GM21360 (cell line): ENCODE measurements around the gene C1orf21.

Experiments
- ATAC-seq: cut with Tn5 transposase; IDR thresholded peaks from one replicate; pipeline ENCODE4 v1.9.1; 2021; ENCODE audit warnings: mild to moderate bottlenecking, moderate library complexity; ENCODE audit not compliant: unreplicated experiment

C1orf21 gene

GRCh38 chr1:184552446-184552845 lies 165.6 kb downstream of the C1orf21 start:
- ATAC-seq = no peak

DNA sequence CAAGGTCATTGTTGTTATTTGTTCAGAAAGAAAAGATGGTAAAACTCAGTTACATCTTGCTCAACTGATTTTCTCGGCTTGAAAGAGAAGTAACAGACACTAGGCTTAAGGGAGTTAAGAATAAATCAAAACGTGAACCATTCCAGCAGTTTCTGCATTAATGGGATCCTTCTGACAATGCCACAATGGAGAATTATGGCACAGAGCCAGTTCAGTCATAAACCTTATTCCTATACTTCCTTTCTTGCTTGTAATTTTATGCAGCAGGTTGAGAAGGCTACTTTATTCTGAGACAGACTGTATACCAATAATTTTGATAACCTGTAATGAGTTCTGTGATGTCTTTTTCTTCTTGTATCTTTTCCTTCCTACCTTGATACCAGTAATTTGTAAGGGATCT lies 167.0 kb downstream of the C1orf21 start:
- no peak for ATAC-seq

GRCh38 chr1:184555665-184556641 lies 169.1 kb downstream of the C1orf21 start:
- no peak for ATAC-seq

DNA sequence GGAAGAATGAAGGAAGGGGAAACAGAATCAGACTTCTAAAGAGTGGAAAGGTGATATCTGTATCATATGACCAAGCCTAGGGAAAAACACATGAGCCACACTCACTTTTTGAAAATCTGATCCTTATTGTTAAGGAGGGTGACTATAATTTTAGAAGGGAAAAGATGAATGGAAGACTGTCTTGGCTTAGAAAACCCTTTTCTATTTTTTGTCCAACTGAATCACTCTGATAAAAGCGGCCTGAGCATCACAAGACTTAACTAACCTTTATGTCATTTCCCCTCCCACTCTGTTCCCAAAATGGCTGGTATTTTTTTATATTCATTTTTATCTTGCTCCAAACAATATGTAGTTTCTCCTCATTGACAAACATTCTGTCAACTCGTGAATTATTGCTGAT lies 169.8 kb downstream of the C1orf21 start:
- ATAC-seq = no peak

- ATAC-seq = no peak
Observed at GRCh38 chr1:184557423-184558347, 170.9 kb downstream of the C1orf21 start.

- no peak for ATAC-seq
Observed at GRCh38 chr1:184558691-184559090, 171.9 kb downstream of the C1orf21 start.

DNA sequence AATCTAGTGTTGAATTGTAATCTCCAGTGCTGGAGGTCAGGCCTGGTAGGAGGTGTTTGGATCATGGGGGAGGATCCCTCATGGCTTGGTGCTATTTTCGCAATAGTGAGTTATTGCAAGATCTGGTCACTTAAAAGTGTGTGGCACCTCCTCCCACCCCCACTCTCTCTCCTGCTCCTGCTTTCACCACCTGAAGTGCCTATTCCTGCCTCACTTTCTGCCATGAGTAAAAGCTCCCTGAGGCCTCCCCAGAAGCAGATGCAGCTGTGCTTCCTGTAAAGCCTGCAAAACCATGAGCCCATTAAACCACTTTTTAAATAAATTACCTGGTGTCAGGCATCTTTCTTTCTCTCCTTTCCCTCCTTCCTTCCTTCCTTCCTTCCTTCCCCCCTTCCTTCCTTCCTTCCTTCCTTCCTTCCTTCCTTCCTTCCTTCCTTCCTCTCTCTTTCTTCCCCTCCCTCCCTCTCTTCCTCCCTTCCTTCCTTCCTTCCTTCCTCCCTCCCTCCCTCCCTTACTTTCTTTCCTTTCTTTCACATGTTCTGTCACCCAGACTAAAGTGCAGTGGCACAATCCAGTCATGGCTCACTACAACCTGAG lies 172.4 kb downstream of the C1orf21 start:
- no peak for ATAC-seq

GRCh38 chr1:184562806-184563205 lies 176.0 kb downstream of the C1orf21 start:
- ATAC-seq = no peak

DNA sequence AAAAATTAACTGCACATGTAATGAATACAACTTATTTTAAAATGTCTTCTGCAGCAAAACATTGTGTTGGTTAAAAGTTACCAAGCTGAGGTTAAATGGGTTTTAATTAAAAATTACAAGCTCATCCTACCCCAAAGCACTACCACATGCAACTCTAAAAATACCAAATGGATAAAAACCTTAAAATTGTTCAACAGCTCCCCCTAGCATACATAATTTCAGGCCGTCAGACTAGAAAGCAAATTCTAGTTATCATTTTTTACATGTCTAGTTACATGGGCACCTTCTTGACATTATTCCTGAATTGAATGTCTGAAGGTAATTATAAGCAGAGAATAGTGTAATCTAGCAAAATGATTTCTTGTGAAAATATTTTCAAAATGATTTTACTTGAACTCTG lies 176.5 kb downstream of the C1orf21 start:
- ATAC-seq = no peak

- ATAC-seq = no peak
Observed at GRCh38 chr1:184567009-184567408, 180.2 kb downstream of the C1orf21 start.

GRCh38 chr1:184567637-184568036 lies 180.8 kb downstream of the C1orf21 start:
- no peak for ATAC-seq

- no peak for ATAC-seq
Observed at GRCh38 chr1:184568148-184568547, 181.3 kb downstream of the C1orf21 start.

- no peak for ATAC-seq
Observed at GRCh38 chr1:184569106-184569505, 182.3 kb downstream of the C1orf21 start.

DNA sequence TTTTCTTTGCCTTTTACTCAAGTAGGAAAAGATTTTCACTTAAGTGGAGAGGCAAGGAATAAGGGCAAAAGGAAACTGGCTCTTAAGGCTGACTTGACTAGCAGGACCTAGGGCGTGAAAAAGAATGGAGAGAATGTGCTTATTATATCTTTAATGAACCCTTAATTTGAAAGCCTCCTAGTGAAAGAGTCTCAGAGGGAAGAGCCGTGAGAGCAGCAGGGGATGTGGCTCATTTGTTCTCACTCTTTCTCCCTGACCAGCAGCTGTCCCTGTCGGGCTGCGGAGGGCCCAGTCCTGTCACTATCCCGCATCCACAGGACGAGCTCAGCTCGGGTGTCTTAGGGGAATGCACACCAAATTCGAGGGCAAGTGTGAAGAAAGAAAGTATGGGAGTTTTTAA lies 187.8 kb downstream of the C1orf21 start:
- no peak for ATAC-seq

DNA sequence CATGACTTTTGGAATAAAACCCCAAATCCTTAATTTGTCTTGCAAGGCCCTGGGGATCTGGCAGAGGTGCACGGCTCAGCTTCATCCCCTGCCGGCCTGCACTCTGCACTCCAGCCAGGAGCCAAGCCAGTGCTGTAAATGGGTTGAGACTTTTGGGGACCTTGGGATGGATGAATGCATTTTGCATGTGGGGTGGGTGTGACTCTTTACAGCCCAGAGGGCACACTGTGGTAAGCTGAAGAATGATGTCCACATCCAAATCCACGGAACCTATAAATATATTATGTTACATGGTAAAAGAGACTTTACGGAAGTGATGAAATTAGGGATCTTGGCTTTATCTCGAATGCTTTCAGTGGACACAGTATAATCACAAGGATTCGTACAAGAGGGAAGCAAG lies 190.0 kb downstream of the C1orf21 start:
- no peak for ATAC-seq

DNA sequence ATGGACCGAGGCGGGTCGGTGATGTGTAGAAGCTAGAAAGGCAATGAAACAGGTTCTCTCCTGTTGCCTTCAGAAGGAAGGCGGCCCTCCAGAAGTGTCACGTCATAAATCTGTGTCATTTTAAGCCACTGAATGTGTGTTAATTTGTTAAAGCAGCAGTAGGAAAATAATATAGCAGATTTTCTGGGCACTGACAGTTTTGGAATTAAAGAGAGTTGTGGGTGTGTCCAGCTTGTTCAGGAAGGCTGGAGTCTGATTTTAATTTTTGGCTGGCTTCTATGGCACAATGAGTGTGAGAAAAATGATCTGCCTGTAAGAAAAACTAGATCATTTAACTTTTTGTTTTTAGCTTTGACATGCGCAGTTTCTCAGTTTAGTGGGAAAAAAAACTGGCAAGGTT lies 190.5 kb downstream of the C1orf21 start:
- no peak for ATAC-seq

- ATAC-seq = no peak
Observed at GRCh38 chr1:184582411-184582810, 195.6 kb downstream of the C1orf21 start.

- no peak for ATAC-seq
Observed at GRCh38 chr1:184583849-184584248, 197.0 kb downstream of the C1orf21 start.

- ATAC-seq = no peak
Observed at GRCh38 chr1:184588701-184589100, 201.9 kb downstream of the C1orf21 start.

GRCh38 chr1:184590163-184590750 lies 203.4 kb downstream of the C1orf21 start:
- ATAC-seq = no peak

GRCh38 chr1:184593597-184593996 lies 206.8 kb downstream of the C1orf21 start:
- no peak for ATAC-seq
